Renal cortical epithelial cell (primary cell): ENCODE measurements around the gene SSTR5. TPM values are rescaled to one million over a fixed set of nuclear protein-coding genes. Genes with fewer than 3 reads are reported as not detected.
A peak's percentile ranks its signal among the peaks of the same experiment; 100 is the strongest.
"Not testable (repeated sequence)": the region's sequence is repeated elsewhere in the genome, so short reads cannot be mapped to it uniquely, and the experiment has no call there.

ENCODE experiments used
- DNase-seq: peaks from one replicate; pipeline ENCODE4 v3.0.0-alpha.2; 2011; ENCODE audit warnings: low read depth
- total RNA-seq: library from RNA; depleted of rRNA; stranded (reverse); fragments of >200 nt; gene quantifications from 2 replicates; pipeline ENCODE4 v1.2.3, GENCODE V29; 2014

The SSTR5 gene
- total RNA-seq, 1 donor from 2014 or later = 0.40 TPM

DNA sequence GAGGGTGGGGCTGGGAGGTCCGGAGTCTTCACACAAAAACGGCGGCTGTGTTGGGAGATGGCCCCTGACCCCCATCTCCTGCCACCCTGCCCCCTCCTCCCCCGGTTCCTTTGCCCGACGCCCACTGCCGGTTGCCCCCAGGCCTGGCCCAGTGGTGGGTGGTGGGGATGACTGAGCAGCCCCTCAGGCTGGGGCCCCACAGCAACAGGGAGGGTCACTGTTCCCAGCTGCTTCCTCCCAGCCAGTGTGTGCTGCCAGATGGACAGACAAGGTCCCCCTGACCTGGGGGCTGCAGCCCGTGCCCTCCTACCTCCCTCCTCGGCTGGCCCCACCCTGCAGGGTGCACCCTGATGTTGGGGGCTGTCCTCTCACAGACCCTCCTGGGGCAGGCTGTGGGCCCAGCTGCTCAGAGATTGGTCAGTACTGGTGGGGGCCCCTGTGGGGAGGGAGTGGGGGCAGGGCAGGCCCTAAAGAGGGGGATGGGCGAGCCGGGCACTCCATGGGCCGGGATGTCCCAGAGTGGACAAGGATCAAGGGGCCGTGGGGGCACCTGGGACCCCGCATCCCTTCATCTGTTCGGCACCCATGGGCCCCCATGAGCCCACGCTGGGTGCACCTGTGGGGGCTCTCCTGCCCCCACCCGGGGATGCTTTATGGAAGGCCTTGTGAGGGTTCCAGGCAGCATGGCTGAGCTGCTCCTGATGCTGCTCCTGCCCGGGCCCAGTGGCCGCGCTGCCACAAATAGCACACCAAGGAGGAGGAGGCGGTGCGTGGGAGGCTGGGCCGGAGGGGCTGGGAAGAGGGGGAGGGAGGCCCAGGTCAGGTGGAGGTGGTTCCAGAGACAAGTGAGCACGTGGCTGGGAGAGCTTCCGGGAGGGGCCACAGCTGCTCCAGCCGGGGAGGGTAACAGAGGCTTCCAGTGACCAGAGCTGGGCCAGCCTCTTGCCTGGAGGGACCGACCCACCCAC, 18.4 kb downstream of the SSTR5 start:
- DNase-seq = no peak

DNA sequence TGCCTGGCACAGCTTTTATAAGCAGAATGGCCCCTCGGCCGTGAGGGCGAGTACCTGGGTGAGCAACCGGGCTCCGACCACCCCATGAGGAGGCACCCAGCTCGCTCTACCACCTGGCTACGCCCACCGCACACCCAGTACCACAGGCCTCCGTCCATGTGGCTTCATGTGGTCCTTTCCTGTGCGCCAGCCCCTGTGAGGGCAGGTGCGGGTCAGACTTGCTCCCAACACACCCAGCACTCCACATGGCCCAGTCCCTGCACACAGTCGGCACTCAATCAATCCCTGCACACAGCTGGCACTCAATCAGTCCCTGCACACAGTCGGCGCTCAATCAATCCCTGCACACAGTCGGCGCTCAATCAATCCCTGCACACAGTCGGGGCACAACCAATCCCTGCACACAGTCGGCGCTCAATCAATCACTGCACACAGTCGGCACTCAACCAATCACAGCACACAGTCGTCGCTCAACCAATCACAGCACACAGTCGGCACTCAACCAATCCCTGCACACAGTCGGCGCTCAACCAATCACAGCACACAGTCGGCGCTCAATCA, 19.5 kb downstream of the SSTR5 start:
- no peak for DNase-seq

DNA sequence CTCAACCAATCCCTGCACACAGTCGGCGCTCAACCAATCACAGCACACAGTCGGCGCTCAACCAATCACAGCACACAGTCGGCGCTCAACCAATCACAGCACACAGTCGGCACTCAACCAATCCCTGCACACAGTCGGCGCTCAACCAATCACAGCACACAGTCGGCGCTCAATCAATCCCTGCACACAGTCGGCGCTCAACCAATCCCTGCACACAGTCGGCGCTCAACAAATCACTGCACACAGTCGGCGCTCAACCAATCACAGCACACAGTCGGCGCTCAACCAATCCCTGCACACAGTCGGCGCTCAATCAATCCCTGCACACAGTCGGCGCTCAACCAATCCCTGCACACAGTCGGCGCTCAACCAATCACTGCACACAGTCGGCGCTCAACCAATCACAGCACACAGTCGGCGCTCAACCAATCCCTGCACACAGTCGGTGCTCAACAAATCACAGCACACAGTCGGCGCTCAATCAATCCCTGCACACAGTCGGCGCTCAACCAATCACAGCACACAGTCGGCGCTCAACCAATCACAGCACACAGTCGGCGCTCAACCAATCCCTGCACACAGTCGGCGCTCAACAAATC, 20.2 kb downstream of the SSTR5 start:
- DNase-seq = not testable (repeated sequence)

DNA sequence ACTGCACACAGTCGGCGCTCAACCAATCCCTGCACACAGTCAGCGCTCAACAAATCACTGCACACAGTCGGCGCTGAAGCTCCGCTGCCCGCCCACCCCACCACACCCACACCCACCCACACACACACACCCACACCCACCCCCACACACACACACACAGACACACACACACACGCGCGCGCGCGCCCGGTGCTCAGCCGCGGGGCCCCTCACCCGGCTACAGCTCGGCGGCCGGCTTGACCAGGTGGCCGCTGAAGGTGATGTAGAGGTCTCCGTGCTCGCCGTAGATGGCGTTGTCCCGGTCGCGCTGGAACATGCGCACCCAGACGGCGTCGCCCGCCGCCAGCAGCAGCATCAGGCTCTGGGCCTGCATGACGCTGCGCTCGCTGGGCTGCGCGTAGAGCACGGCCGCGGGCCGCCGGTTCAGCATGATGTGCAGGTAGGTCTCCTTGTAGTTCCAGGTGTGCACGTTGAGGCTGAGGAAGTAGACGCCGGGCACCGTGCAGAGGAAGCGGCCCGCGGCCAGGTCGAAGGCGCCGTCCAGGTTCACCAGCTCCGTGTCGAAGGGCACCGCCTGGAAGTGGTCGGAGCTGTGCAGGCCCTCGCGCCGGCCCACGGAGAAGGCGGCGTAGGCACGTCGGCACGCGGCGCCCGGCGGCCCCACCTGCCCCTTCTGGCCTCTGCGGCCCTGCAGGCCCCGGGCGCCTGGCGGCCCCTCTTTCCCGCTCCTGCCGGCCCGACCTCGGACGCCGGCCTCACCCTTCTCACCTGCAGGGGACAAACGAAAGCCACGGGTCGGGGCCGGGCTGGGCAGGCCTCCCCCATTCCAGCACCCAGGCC, 21.0 kb downstream of the SSTR5 start:
- no peak for DNase-seq

DNA sequence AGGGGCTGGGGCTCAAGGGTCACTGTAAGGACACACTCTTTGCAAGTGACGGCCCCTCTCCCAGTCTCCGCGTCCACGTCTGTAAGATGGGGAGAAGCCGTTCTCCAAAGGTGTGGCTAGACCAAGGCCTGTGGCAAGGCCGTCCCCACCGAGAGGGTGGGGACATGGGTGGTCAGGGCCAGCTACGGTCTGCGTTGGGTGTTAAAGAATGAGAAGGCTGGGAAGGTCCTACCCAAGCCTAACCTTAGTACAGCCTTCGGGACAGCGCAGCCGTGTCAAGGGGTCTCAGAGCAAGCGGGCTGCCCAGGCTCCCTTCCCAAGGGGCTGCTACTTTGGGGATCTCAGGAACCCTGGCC, 21.6 kb downstream of the SSTR5 start:
- DNase-seq = no peak

DNA sequence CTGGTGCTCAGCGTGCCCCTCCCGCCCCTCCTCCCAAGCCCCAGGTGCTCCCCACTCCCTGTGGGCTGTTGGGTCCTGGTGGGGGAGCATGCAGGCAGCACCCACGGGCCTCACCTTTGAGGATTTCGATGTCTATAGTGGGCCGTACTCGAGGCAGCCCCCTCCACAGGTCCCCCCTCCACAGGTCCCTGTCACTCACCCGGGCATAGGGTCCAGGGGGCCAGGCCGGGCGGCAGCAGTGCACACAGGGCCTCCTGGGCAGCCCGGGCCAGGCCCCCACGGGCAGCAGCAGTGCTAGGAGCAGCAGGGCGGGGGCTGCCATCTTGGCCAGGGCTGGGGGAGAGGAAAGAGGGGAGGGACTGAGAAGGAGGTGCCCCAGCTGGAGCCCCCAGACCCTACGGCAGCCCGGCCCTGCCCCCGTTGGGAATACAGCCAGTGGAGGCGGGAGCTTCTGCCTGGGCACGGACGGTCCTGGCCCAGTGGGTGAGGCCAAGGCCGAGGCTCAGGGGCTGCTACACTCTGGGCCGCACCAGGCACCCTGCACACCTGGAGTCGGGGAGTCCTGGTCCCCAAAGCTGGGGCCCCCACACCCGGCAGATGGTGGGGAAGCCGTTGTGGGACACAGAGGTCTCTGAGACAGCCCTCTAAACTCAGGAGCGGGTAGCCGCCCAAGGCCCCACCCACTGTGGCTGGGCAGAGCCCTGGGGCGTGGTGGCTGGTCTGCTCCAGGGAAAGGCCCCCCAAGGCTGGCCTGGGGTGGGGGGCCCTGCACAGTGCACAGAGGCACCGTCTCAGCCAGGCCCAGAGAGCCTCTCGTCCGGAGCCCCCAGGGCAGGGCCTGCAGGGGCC, 22.3 kb downstream of the SSTR5 start:
- DNase-seq = no peak

DNA sequence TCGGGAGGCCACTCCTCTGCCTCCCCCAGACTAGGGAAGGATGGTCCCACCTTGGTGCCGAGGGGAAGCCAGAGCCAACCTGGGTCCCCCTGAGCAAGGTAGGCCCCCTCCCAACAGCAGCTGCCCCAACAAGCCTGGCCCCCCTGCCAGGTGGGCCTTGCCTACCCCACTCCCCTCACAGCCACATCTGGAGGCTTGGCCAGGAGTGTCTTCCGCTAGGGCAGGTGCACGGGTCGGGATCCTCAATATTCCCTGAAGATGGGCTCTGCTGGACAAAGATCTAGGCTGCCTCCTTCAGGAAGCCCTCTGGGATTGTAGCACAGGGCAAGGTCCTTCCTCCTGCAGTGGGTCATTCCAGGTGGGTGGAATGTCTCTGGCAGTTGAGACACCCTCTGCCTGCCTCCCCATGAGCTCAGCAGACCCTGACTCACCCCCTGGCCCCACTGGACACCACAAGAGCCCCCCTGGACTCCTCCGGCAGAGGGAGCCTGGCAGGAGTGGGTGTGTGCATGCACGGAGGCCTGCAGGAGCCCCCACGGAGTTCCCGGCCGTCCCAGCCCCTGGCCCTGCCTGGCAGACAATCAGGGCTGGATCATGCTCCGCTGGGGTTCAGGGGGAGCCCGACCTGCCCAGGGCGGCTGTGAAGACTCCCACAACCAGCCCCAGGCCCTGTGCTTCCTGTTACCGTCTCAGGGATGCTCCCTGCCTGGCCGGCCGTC, 23.1 kb downstream of the SSTR5 start:
- no peak for DNase-seq

DNA sequence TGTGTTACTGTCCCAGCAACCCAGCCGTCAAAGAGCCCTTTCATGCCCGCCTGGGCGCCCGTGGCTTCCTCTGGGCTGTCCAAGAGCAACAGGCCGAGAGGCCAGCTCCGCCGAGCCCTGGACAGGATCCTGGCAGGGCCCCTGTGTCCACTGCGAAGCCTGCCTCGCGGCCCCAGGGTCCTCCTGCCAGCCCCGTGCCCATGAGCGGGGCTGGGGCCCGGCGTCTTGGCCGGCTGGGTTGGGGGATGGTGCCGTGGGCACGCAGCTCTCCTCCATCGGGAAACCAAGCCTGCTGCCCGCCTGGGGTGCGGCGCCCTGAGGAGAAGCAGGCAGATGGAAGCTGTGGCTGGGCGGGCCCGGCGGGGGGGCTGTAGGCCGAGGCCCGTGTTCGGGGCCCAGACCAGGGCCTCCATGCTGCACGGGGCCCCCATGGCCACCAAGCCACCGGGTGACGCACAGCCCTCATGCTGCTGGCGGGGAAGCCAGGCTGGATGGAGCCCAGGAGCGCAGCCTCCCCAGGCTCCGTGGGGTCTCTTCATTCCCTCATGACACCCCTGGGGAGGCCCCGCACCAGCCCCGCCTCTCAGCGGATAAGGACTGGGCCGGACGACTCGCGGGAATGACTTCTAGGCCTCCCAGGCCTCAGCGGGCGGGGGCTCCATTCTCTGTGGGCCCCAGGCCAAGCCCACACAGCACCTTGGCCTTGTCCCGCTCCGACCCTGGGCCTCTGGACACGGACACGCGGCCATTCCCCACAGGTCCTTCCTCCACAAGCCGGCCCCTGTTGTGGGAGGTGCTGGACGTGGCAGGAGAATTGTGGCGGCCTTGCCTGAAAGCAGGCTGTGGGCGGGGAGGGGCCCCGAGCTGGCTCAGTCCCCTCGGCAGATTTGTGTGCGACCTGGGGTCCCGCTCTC, 23.9 kb downstream of the SSTR5 start, which contains the start of gene C1QTNF8:
C1QTNF8 (minus strand) TSS at position 76 of the 914 bp plus-strand sequence. CDS start 1,322 bp downstream, outside the sequence.
- no peak for DNase-seq

DNA sequence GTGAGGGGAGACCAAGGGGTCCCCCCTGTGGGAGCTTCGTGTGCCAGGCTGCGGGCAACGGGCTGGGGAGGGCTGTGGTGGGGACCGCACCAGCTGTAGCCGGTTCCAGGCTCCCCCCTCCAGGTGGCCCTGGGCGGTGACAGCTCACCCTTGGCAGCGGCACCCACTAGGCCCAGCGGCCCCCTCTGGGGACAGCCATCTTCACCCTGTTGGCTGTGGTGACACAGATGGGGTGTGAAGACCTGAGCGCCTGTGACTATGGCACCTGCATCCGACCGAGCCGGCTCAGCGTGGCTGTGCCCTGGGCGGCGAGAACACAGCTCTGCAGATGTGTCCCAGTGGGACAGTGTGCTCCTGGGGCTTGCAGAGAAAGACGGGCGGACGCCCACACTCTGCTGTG, 24.6 kb downstream of the SSTR5 start:
- no peak for DNase-seq

DNA sequence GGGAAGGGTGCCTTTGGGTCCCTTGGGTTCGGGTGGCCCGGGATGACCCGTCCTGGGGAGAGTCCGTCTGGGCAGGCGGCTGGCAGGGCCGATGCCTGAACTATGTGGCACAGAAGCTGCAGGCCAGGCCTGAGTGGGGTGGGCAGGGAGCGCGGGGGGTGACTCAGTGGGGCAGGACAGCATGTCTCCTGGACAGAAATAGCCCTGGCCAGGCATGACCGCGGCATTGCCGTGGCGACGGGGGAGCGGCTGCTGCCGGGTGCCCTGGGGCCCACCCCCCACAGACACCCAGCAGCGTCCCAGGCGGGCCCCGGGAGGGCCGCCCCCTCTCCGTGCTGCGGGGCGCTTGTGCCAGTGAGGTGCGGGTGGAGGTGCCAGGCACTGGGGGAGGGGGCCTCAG, 25.3 kb downstream of the SSTR5 start:
- DNase-seq = peak; percentile 24

DNA sequence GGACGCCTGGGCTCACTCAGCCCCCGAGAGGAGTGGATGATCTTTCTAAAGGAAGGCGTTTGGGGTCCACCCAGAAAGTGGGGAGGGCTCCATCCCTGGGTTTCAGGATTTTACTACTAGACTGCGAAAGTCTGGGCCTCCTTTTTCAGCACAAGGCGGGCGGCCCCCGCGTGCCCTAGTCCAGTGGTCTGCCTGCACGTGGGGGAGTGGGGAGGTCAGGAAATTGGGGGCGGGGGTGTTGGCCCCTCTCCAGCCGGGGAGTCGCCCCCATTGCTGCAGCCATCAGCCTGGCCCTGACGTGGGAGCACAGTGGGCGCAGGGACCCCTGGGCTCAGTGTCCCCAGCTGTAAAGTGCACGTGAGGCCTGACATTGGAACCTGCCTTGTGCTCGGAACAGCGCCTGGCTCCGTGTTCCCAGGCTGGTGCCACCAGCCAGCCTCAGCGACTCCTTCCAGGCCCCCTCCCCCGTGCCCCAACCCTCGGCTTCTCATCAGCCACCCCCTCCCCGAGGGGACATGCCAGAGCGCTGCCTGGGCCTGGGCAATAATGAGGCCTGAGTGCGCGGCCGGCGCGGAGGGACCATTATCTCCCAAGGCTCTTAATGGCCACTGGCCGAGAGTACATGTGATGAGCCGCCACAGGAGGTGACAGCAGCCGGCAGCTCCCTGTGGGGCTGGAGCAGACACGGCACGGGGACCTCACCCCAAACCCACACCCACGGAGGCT, 25.9 kb downstream of the SSTR5 start:
- no peak for DNase-seq

DNA sequence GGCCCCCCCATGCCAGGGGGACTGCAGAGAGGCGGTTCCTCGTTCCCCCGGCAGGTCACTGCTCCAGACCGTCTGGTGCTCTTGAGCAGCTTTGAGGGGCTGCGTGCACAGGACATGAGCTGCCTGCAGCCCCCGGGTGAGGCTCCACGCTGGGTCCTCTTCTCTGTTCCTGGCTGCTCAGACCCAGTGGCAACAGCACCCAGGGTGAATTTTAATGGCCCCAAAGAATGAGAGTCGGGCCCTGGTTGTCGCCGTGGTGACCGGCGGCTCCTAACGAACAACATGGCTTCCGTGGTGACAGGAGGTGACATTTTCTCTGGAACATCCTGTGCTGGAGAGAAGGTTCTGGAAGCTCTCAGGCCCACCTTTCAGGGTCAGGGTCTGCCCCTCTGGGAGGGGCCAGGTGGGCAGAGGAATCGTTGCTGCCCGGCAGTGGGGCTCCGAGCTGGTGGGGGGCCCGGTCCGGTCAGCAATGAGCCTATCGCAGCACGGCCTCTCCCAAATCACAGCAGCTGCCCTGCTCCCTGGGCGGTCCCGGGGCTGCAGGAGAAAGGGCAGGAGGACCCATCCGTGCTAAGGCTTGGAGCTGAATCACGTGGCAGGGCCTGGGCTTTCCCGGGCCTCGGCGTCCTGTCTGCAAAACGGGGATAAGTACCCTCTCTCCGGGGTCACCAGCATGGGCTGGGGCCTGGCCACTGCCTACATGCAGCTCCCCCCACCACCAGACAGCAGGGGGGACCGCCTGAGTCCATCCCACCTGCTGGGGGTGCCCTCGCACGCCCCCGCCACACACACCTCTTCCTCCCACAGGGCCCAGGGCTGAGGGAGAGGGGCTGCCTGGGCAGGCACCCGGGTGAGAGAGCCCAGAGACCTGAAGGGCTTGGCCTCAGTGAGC, 26.9 kb downstream of the SSTR5 start:
- no peak for DNase-seq

DNA sequence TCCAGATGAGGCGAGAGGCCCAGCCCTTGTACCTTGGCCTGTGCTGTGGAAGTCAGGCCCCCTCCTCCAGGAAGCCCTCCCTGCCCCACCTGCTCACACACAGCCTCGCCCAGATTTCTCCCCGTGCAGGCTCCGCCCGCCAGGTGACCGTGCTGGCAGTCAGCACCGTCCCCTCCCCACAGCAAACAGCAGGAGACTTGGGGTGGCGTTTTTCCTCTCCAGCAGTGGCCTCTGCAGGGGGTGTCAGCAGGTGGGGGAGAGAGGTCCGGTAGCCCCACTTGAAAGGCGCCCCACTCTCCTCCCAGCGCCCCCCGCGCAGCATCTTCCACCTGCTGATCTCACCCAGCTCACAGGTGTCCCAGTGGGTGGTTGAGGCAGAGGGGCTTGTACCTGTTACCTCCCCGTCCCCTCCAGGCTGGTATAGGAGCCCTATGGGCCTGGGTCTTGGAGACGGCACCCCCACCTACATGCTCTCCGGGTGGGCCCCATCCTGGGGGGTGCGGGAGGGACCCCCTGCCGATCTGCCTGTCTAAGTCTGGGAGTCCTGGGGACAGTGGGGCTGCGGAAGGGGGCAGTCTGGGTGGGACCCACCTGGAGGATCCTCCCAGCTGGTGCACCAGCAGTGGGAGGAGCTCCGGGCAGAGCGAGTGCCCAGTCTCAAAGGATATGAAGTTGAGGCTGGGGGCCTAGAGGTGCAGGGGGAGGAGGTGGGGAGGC, 27.7 kb downstream of the SSTR5 start:
- no peak for DNase-seq

DNA sequence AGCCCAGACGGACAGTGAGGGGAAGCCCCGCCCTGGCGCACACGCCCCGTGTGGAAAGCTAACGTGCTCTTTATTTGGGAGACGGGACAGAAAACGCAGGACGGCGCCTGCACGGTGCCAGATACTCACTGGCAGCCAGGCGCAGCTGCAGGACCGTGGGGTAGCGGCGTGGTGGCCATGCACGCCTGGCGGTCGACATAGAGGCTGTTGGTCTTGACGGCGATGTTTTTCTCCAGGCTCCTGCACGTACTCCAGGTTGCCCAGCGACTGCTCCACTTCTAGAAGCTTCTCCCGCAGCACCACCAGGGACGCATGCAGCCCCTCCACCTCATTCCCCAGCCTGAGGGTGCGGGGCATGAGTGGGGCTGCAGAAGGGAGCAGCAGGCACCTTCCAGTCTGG, 28.6 kb downstream of the SSTR5 start:
- no peak for DNase-seq

DNA sequence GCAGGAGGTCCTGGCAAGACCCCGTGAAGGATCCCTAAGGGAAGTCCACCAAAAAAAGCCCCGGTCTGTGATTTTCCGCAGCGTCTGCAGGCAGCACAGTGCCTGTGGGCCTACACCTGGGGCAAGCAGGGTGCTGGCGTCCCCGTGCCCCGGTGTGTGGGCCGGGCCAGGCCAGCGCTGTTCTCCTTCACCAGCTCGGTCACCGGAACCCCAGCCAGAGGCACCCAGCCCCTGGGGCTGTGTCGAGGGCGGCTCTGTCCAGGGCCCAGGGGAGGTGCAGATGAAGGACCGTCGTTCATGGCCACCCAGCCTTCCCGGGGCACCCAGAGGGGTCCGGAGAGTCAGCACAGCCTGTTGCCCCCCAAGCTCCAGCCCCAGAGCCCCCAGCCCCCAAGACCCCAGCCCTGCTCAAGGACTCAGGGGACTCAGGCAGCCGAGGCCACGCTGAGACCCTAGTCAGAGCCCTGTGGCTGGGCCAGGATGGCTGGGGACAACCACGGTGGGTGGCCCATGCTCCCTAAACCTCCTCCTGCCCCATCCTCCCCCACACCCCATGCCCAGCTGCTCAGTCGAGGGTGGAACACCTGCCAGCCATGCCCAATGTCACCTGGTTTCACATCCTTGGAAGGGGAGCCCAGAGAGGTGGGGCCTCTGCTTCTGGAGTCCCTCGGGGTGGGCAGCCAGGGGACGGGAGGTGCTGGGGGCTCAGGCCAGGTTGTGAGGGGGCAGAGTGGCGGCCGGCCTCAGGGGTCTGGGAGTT, 29.2 kb downstream of the SSTR5 start:
- no peak for DNase-seq

DNA sequence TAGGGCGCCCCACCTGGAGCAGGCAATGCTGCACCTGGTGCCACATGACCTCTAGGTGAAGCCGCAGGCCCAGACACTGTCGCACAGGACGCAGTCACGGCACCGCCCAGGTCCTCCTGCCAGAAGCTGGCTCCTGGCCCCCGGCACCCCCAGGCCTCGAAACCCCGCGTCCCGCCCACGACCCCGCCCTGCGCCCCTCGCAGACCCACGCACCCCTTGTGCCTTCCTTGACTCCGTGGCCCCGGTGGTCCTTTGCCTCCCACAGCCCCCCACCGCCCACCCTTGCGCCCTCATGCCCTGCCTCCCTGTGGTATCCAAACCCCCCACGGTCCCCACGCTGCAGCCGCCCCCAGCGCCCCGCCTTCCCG, 29.8 kb downstream of the SSTR5 start:
- no peak for DNase-seq
